Measurements from ENCODE around the gene DCAKD.

Gene DCAKD, protein sequence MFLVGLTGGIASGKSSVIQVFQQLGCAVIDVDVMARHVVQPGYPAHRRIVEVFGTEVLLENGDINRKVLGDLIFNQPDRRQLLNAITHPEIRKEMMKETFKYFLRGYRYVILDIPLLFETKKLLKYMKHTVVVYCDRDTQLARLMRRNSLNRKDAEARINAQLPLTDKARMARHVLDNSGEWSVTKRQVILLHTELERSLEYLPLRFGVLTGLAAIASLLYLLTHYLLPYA

DNA sequence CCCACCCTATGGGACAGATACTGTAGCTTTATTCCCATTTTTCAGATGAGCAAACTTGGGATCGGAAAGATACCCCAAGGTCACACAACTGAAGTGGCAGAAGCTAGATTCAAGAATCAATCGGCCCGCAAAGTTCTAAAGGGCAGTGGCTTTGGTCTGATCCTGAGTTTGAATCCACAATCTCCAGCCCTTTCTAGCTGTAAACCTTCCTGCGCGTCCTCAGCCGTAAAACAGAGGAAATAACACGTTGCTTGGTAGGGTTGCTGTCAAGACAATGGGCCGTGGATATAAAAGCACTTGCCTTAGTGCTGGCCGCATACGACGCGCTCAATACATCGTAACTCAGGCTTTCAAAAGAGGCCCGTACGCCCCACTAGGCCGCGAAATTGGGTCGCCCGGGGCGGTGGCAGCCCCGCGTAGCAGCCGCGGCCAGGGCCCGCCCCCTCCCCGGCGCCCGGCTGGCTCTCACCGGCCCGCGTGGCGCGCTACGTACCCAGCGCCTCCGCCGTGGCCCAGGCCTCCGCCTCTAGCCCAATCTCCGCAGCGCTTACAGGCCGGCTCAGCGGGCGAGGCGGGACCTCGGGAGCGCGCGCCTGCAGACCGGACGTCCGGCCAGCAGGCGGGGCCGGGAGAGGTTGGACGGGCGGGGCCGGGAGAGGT is at the start of gene DCAKD:
TSS of gene DCAKD (minus strand) at position 573 of the 660 bp plus-strand sequence. CDS start 16,747 bp downstream, outside the sequence.
- DNase-seq = peak; percentile 97

DNA sequence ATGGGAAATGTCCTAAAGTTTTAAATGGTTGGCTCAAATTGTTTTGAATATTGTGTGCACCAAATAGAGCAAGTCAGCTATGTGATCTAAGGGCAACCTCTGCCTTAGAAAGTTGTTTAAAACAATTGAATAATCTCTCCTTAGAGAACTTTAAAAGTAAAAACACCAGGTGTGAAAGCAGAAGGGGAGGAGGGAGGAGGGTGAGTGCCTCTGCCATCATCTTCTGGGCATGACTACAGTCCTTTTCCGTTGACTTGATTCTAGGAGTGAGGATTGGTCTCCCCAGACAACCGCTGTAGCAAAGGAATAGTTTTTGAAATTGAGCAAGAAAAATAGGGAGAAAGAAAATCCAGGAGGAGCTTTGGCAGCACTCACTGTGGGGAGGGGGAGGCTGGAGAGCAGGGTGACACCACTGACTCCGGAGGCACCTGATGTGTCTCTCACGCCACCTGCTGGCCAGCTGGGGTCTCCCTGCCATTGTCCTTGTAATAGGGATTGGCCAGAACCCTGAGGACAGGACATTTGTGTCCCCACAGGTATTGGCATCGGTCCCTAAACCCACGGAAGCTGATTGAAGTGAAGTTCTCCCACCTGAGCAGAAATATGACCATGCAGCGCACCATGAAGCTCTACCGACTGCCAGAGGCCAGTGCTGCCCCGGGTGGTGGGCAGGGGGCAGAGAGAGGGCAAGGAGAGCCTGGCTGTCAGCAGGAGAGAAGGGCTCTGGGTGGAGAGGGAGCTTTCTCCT is 47.6 kb upstream of the DCAKD start:
- DNase-seq = peak; percentile 68

DNA sequence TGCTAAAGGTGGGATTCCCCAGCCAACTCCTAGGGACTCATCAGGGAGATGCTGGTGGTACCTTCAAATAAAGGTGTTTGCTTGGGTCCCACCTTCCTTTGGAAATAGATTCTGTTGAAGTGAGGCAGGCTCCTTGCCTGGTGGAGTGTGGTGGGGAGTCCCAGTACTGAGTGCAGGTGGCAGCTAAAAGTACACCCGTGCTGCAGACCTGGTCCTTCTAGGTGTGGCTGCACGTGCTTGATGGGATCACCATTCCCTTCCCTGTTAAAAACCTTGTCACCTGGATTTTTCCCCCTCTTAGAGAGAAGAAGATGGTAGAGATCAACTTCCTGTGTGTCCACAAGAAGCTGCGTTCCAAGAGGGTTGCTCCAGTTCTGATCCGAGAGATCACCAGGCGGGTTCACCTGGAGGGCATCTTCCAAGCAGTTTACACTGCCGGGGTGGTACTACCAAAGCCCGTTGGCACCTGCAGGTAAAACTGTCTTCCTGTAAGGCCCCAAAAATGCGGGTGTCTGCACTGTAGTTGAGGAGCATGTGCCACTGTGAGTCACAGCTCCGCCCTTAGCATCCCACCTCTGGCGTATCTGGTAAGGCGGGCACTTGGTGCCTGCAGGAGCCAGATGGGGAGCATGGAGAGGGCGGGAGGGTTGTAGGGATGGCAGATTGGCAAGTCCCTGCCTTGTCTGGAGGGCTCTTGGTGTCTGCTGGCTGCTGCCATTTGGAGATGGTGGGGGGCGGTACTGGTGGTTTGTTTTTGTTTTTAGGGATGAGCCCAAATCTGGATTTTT is 46.8 kb upstream of the DCAKD start:
- DNase-seq = no peak

DNA sequence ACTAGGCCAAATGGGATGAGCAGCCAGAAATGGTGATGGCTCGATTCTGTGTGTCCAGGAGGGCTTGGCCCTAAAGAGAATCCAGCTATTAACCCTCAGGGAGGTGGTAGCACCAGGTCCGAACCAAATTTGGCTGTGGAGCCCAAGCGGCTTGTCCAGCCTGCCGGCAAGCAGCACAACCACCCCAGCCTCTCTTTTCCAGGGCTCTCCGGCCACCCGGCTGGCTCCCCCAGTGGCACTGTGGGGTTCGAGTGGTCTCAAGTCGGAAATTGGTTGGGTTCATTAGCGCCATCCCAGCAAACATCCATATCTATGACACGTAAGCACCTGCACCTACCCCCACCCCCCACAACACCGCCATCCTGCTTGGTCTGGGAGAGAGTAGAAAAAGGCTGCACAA is 45.5 kb upstream of the DCAKD start:
- no peak for DNase-seq

DNA sequence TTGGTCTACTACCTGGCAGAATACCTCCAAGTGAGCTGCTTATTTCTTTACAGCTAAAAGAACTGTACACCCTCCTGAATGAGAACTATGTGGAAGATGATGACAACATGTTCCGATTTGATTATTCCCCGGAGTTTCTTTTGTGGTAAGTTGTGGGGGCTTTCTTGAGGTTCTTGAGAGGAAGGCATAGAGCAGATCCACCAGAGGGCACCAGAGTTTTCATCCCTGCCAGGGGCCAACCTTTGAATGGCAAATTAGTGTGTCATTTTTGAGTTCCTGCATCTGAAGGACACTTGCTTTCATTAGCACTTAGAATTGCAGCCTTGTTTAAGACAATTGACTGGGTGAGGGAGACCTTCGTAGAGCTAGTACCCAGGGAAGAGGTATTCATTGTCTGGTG is 44.7 kb upstream of the DCAKD start:
- DNase-seq = peak; percentile 52

DNA sequence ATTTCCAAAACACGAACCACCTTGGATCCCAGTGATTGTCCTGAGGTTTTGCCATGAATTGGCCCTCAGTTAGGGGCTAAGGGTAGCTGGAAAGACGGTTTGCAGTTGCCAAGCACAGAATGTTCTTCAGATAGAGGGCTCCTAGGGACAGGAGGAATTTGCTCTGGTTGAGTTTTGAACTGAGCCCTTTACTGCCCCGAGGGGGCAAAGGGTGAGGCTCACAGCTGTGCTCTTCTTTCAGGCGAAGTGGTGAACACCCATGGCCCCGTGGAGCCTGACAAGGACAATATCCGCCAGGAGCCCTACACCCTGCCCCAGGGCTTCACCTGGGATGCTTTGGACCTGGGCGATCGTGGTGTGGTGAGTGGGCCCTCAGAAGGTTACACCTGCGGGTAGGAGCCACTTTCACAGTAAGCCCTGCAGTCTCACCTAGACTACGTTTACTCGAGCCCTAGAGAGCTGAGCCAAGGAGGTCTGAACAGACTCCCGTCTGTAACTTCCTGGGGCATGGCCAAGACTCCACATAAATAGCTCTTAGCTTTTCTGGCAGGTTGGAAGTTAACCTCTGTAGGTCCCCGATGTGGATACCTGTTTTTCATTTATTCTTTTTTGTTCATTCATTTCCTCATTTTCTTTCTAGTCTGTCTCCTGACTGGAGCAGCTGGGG is 42.1 kb upstream of the DCAKD start:
- no peak for DNase-seq

DNA sequence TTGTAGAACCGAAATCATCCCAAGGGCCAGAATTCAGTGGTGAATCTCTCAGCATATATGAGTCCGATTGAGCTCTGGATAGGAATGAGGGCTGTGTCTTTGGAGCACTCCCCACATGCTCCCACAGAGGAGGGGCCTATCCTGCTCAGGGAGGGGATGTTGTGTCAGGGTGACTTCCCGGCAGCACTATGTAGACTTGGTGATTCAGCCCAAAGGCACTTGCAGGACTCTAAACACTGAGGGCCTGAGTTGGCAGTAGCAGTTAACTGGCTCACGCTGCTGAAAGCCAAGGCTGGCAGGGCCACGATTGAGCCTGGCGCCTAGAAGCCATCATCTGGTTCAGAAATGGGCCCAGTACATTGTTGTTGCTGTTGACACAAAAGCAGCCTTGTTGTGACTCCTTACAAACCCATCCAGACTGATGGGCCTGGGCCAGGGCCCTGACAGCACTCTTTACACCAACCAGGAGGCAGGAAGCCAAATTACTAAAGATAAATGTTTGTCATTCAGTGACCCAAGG is 41.5 kb upstream of the DCAKD start:
- peak; percentile 99 for DNase-seq

DNA sequence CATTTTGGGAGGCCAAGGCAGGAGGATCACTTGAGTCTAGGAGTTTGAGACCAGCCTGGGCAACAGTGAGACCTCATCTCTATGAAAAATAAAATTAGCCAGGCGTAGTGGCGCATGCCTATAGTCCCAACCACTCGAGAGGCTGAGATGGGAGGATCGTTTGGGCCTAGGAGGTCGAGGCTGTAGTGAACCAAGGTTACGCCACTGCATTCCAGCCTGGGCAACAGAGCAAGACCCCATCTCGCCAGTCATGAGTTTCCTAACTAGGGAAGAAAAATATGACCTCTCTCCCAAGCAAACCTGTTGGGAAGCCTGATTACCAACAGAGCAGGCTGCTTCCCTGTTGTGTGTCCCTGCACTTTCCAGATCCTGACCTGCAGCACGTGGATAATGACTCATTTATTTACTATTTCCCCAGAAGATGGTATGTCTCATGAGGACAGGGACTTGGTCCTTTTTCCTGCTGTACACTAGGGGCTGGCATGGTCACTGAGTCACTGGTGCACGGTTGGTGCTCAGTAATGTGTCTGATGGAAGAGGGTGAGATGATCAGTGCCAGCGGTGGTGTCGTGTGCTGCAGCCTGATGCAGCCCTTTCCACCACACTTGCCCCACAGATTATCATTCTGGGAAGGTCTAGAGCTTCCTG is 40.5 kb upstream of the DCAKD start:
- peak; percentile 53 for DNase-seq

DNA sequence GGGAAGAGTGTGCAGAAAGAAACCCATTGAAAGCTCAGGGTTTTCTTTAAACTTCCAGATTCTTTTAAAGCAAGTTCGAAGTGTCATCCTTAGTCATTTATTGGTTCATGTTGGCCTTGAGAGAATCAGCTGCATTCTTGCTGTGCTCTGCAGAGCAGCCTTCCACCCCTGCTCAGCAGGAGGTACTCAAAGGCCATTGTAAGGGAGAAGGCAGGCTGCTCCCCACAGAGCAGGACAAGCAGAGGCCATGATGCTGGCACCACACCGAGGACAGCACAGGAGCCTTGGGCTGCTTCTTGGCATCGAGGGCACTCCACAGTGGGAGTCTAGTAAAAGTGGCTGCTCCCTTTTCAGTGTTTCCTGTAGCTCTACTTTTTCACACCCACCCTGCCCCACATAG is 39.3 kb upstream of the DCAKD start:
- peak; percentile 28 for DNase-seq

DNA sequence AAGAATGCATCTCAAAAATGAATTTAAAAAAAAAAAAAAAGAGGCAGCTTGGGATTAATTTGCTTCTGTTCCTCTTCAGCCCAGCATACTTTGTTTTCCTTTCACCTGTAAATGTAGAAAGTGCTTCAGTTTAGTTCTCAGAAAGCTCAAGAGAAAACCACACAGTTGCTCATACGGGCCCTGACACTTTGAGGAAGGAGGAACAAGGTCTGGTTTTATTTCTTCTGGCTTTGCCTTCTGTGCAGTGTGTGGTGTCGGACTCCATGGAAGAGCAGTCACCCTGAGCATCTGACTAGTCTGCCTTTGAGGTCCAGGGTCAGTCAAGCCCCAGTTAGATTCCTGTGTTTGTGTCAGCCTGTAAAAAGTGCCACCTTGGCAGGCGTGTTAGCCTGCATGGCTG is 37.3 kb upstream of the DCAKD start:
- no peak for DNase-seq

DNA sequence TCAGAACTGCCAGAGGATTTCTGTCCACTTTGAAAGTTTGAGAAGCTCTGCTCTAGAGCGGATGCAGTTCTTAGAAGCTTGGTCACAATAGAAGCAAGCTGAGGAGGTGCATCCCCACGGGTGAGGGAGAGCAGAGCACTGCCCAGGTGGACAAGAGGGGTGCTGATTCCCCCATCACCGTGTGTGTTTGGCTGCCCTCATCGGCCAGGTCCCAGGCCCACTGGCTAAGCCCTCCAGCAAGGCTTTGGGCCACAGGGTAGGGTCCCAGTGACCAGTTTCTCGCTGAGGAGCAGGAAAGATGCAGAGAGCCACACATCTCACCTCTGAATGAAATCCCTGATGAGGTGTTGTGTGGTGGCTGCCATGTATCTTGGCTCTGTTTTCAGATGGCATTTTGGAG is 36.5 kb upstream of the DCAKD start:
- no peak for DNase-seq

DNA sequence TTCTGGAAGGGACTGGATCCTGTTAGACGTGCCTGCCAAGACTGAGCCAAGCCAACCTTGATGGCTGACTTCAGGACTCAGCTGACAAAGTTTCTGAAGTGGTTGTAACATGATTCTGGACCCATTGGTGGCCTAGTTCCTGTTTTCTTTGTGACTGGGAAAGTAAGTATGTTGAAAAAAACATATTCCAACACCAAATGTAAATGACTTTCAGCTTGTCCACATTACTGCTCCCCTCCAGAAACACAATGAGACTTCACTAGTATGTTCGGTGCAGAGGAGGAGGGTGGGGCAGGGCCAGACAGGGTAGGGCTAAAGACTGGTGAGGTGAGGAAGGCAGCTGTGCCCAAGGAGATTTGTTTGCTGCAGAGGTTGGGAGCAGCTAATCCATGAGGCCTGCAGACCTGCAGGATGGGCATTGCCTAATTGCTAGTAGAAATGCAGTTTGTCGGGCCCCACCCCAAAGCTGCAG is 36.1 kb upstream of the DCAKD start:
- no peak for DNase-seq

DNA sequence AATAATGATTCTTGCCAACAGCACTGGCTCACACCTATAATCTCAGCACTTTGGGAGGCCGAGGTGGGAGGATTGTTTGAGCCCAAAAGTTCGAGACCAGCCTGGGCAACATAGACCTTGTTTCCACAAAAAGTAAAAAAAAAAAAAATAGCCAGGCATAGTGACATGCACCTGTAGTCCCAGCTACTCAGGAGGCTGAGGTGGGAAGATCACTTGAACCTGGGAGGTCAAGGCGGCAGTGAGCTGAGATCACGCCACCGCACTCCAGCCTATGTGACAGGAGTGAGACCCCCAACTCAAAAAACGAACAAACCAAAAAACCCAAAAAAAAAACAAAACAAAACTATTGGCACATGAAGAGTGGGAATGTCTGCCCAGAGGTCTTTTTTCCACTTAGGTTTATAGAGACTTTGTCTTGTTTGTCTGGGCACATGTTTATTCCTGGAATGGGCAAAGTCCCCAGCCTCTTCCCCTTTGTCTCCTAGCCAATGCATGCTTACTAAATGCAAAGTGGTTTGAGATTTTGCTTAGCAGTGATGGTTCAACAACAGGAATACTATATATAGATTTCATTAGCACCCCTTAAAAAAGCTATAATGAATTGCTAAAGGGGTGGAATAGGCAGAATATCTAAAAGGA is 35.6 kb upstream of the DCAKD start:
- DNase-seq = no peak

DNA sequence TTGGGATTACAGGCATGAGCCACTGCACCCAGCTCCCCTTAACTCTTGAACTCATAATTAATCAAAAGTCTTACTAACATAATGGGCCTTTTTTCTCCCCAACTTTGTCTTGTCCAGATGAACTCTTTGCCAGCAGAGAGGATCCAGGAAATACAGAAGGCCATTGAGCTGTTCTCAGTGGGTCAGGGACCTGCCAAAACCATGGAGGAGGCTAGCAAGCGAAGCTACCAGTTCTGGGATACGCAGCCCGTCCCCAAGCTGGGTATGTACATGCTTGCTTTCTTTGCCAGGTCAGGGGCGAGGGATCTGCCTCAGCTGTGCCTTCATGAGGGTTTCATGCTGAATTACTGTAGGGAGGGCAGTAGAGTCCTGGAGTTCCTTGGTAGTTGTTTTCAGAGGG is 35.0 kb upstream of the DCAKD start:
- no peak for DNase-seq

DNA sequence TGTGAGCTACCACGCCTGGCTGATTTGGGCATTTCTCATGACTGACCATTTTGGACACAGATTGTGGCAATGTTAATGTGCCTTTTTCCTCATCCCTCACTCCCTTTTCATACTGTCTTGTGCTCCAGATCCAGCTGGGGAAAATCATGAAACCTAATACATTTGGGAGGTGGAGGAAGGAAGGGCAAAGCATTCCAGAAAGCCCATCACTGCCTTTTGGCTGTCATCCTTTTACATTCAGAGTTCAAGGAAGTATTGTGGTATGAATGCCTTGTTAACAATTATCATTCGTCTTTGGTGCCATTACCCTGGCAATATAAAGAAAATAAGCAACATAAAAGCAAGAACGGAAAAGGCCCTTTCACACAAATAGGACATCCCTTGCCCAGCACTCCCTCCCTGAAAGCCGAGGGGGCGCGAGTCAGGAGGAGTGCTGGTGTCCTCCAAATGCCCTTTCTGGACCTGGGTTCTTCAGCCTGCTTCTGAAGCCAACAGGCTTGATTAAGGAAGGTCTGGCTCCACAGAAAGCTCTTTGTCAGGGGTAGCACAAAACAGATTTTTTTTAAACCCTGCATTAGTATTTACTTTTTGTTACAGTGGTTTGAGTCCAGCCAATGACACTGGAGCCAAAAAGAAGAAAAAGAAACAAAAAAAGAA is 29.7 kb upstream of the DCAKD start:
- DNase-seq = no peak

DNA sequence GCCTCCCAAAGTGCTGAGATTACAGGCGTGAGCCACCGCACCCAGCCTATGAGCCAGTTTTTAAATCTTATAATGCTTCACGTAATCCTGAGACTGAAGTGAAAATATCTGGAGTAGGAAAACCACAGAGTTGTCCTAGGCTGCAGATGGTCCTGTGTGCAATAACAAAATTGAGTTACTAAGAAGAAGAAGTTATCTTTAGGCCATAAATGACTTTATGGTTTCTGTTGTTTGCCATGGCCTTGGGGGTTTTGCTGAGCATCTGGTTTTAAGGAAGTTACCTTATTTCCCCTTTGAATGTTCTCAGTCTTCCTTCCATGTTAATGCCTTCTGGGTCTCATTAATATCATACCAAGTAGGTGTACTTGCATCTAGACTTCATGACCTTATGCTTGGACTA is 26.2 kb upstream of the DCAKD start:
- no peak for DNase-seq

DNA sequence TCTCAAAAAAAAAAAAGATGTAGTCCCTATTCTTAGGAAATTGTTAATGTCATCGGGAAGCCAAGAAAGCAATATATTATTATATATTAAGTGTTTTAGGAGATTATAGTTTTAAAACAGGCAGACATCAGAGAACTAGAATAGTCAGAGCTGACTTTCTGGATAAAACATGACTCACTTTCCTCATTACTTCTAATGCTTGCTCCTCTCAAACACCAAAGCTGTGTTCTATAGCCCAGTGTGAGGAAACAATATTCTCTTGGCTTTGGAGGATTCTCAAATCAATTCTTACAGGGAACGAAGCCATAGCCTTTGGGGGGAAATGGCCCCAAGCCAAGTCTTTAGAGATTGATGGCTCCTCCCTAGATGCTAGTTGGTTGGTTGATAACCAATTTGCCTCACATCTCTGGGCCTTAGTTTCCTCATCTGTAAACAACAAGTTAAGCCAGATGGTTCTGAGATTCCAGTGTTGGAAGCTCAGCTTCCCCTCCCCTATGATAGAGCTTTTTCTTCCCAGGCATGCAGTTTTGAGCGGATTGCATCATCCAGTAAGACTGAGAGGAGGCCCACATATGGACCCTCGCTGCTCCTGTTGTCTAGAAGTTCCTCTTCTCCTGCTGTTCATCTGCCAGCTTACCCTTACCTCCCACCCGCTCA is 22.1 kb upstream of the DCAKD start:
- peak; percentile 69 for DNase-seq

DNA sequence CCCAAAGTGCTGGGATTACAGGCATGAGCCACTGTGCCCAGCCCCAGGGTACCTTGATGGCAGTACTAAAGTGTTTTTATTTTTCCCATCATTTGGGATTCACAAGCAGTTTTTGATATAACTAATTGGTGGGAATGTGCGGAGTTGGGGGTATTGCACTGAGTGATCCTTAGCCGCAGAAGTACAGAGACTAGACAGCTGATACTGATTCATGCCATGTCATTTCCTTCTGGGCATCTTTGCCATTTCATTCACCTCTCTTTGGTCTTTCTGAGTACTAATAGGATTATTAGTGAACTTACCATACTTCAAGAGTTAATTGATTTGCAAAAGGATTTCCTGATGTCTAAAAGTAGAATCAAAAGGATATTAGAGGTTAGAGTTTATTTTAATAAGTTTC is 19.4 kb upstream of the DCAKD start:
- no peak for DNase-seq

DNA sequence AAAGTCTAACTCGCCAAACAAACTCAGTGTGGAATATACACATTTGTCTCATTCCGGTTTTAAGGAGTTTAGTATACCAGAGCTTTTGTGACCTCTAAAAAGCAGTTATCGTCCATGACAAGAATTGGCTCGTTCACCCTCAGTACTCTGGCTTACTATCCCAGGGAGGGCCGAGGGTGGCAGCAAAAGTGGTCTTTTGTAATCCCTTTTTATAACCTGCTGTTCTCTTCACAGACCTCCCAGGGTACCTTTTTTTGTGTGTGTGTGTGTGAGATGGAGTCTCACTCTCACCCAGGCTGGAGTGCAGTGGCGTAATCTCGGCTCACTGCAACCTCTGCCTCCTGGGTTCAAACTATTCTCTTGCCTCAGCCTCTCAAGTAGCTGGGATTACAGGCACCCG is 18.6 kb upstream of the DCAKD start:
- DNase-seq = no peak

DNA sequence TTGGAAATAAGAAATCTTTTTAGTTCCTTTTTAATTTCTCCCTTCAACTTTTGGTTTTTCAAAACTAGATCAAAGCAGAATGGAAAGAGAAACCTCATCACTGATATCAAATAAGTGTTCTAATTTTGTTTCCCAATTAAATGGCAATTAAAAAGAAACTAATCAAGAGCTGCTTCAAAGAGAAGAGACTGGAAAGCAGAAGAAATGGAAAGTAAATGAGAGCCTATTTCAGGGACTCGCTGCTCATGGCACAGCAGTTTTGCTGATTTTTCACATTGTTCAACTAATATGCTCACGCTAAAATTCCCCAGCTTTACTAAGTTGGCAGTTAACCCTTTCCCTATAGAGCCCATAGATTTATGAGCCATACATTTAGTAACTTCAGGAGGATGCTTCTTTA is 16.2 kb upstream of the DCAKD start:
- DNase-seq = no peak
